ENCODE results near the gene RGS6.
"Not testable (repeated sequence)": the region's sequence is repeated elsewhere in the genome, so short reads cannot be mapped to it uniquely, and the experiment has no call there.

Gene RGS6

GRCh38 chr14:72471346-72471745 lies 539.1 kb downstream of the RGS6 start:
- Histone ChIP-seq H2AFZ (ENCODE audit: low read length, unreplicated experiment) (no peak overlapping the region), H3K4me1 (ENCODE audit: control insufficient read depth, insufficient read depth, low read length, unreplicated experiment) (no peaks in the 10 kb centered on the region), H3K27me3 (ENCODE audit: insufficient read depth, low read length) (peaks cover 64% of the 10 kb centered on the region), H3K4me3 (ENCODE audit: low read depth, low read length) (no peak overlapping the region), H3K79me2 (ENCODE audit: control insufficient read depth, insufficient read depth, low read length, unreplicated experiment) (no peaks in the 10 kb centered on the region), H3K36me3 (ENCODE audit: insufficient read depth, low read length) (no peaks in the 10 kb centered on the region), H3K27ac (ENCODE audit: low read depth, low read length) (no peak overlapping the region)

GRCh38 chr14:72472845-72473244 lies 540.6 kb downstream of the RGS6 start:
- no peak overlapping the region for H3K27ac ChIP-seq (ENCODE audit: low read depth, low read length)

GRCh38 chr14:72476657-72477499 lies 544.6 kb downstream of the RGS6 start:
- Histone ChIP-seq H3K27ac (ENCODE audit: low read depth, low read length) (no peak overlapping the region), H3K79me2 (ENCODE audit: control insufficient read depth, insufficient read depth, low read length, unreplicated experiment) (no peaks in the 10 kb centered on the region), H3K4me3 (ENCODE audit: low read depth, low read length) (no peak overlapping the region), H3K4me1 (ENCODE audit: control insufficient read depth, insufficient read depth, low read length, unreplicated experiment) (no peaks in the 10 kb centered on the region), H3K36me3 (ENCODE audit: insufficient read depth, low read length) (no peaks in the 10 kb centered on the region), H2AFZ (ENCODE audit: low read length, unreplicated experiment) (no peak overlapping the region), H3K27me3 (ENCODE audit: insufficient read depth, low read length) (peaks cover 79% of the 10 kb centered on the region)

More at GRCh38 chr14:72472845-72473244, 540.6 kb downstream of the RGS6 start:
- Histone ChIP-seq H3K4me1 (ENCODE audit: control insufficient read depth, insufficient read depth, low read length, unreplicated experiment) (no peaks in the 10 kb centered on the region), H3K36me3 (ENCODE audit: insufficient read depth, low read length) (no peaks in the 10 kb centered on the region), H3K27me3 (ENCODE audit: insufficient read depth, low read length) (peaks cover 68% of the 10 kb centered on the region), H3K79me2 (ENCODE audit: control insufficient read depth, insufficient read depth, low read length, unreplicated experiment) (no peaks in the 10 kb centered on the region), H3K4me3 (ENCODE audit: low read depth, low read length) (no peak overlapping the region), H2AFZ (ENCODE audit: low read length, unreplicated experiment) (no peak overlapping the region)

GRCh38 chr14:72477578-72477977 lies 545.3 kb downstream of the RGS6 start:
- not testable (repeated sequence) for H3K36me3 ChIP-seq (ENCODE audit: insufficient read depth, low read length); H3K27ac ChIP-seq (ENCODE audit: low read depth, low read length); H3K4me3 ChIP-seq (ENCODE audit: low read depth, low read length)

GRCh38 chr14:72478471-72478893 lies 546.3 kb downstream of the RGS6 start:
- Histone ChIP-seq H3K27me3 (ENCODE audit: insufficient read depth, low read length) (peaks cover 90% of the 10 kb centered on the region), H3K79me2 (ENCODE audit: control insufficient read depth, insufficient read depth, low read length, unreplicated experiment) (no peaks in the 10 kb centered on the region), H3K36me3 (ENCODE audit: insufficient read depth, low read length) (no peaks in the 10 kb centered on the region), H3K4me3 (ENCODE audit: low read depth, low read length) (no peak overlapping the region), H3K27ac (ENCODE audit: low read depth, low read length) (no peak overlapping the region), H3K4me1 (ENCODE audit: control insufficient read depth, insufficient read depth, low read length, unreplicated experiment) (no peaks in the 10 kb centered on the region), H2AFZ (ENCODE audit: low read length, unreplicated experiment) (no peak overlapping the region)

More at GRCh38 chr14:72477578-72477977, 545.3 kb downstream of the RGS6 start:
- not testable (repeated sequence) for H3K4me1 ChIP-seq (ENCODE audit: control insufficient read depth, insufficient read depth, low read length, unreplicated experiment); H3K79me2 ChIP-seq (ENCODE audit: control insufficient read depth, insufficient read depth, low read length, unreplicated experiment); H2AFZ ChIP-seq (ENCODE audit: low read length, unreplicated experiment)
- peaks cover 85% of the 10 kb centered on the region for H3K27me3 ChIP-seq (ENCODE audit: insufficient read depth, low read length)

- Histone ChIP-seq H3K27me3 (ENCODE audit: insufficient read depth, low read length) (peaks cover 92% of the 10 kb centered on the region), H3K79me2 (ENCODE audit: control insufficient read depth, insufficient read depth, low read length, unreplicated experiment) (no peaks in the 10 kb centered on the region), H2AFZ (ENCODE audit: low read length, unreplicated experiment) (no peak overlapping the region), H3K4me1 (ENCODE audit: control insufficient read depth, insufficient read depth, low read length, unreplicated experiment) (no peaks in the 10 kb centered on the region), H3K36me3 (ENCODE audit: insufficient read depth, low read length) (no peaks in the 10 kb centered on the region), H3K27ac (ENCODE audit: low read depth, low read length) (no peak overlapping the region), H3K4me3 (ENCODE audit: low read depth, low read length) (no peak overlapping the region)
These were observed 547.3 kb downstream of the RGS6 start for GRCh38 chr14:72479461-72479931.

- Histone ChIP-seq H3K36me3 (ENCODE audit: insufficient read depth, low read length) (no peaks in the 10 kb centered on the region), H2AFZ (ENCODE audit: low read length, unreplicated experiment) (no peak overlapping the region), H3K4me1 (ENCODE audit: control insufficient read depth, insufficient read depth, low read length, unreplicated experiment) (no peaks in the 10 kb centered on the region), H3K27ac (ENCODE audit: low read depth, low read length) (no peak overlapping the region), H3K27me3 (ENCODE audit: insufficient read depth, low read length) (peaks cover 95% of the 10 kb centered on the region), H3K79me2 (ENCODE audit: control insufficient read depth, insufficient read depth, low read length, unreplicated experiment) (no peaks in the 10 kb centered on the region), H3K4me3 (ENCODE audit: low read depth, low read length) (no peak overlapping the region)
These were observed 548.4 kb downstream of the RGS6 start for GRCh38 chr14:72480464-72481243.

- Histone ChIP-seq H3K27me3 (ENCODE audit: insufficient read depth, low read length) (peaks cover 88% of the 10 kb centered on the region), H3K4me3 (ENCODE audit: low read depth, low read length) (no peak overlapping the region), H3K4me1 (ENCODE audit: control insufficient read depth, insufficient read depth, low read length, unreplicated experiment) (no peaks in the 10 kb centered on the region), H2AFZ (ENCODE audit: low read length, unreplicated experiment) (no peak overlapping the region), H3K36me3 (ENCODE audit: insufficient read depth, low read length) (no peaks in the 10 kb centered on the region), H3K27ac (ENCODE audit: low read depth, low read length) (no peak overlapping the region), H3K79me2 (ENCODE audit: control insufficient read depth, insufficient read depth, low read length, unreplicated experiment) (no peaks in the 10 kb centered on the region)
These were observed 551.1 kb downstream of the RGS6 start for GRCh38 chr14:72483311-72483710.

GRCh38 chr14:72485695-72486094 lies 553.5 kb downstream of the RGS6 start:
- H3K4me3 ChIP-seq (ENCODE audit: low read depth, low read length): no peak overlapping the region
- H3K36me3 ChIP-seq (ENCODE audit: insufficient read depth, low read length): no peaks in the 10 kb centered on the region

GRCh38 chr14:72488514-72488913 lies 556.3 kb downstream of the RGS6 start:
- H3K27ac ChIP-seq (ENCODE audit: low read depth, low read length): no peak overlapping the region
- no peaks in the 10 kb centered on the region for H3K4me1 ChIP-seq (ENCODE audit: control insufficient read depth, insufficient read depth, low read length, unreplicated experiment)
- no peak overlapping the region for H3K4me3 ChIP-seq (ENCODE audit: low read depth, low read length)
- no peaks in the 10 kb centered on the region for H3K79me2 ChIP-seq (ENCODE audit: control insufficient read depth, insufficient read depth, low read length, unreplicated experiment)
- no peak overlapping the region for H2AFZ ChIP-seq (ENCODE audit: low read length, unreplicated experiment)
- peaks cover 73% of the 10 kb centered on the region for H3K27me3 ChIP-seq (ENCODE audit: insufficient read depth, low read length)
- H3K36me3 ChIP-seq (ENCODE audit: insufficient read depth, low read length): no peaks in the 10 kb centered on the region

More at GRCh38 chr14:72485695-72486094, 553.5 kb downstream of the RGS6 start:
- Histone ChIP-seq H3K27ac (ENCODE audit: low read depth, low read length) (no peak overlapping the region), H2AFZ (ENCODE audit: low read length, unreplicated experiment) (no peak overlapping the region), H3K4me1 (ENCODE audit: control insufficient read depth, insufficient read depth, low read length, unreplicated experiment) (no peaks in the 10 kb centered on the region), H3K79me2 (ENCODE audit: control insufficient read depth, insufficient read depth, low read length, unreplicated experiment) (no peaks in the 10 kb centered on the region), H3K27me3 (ENCODE audit: insufficient read depth, low read length) (peaks cover 81% of the 10 kb centered on the region)

Measured in ACC112 (cell line).